ENCODE results near the gene PGD.
A peak's percentile ranks its signal among the peaks of the same experiment; 100 is the strongest.
"Not testable (repeated sequence)": the region's sequence is repeated elsewhere in the genome, so short reads cannot be mapped to it uniquely, and the experiment has no call there.

The PGD gene

GRCh38 chr1:10386761-10387676, 11.8 kb upstream of the PGD start:
- DNase-seq, result no peak
- H3K27ac Mint-ChIP-seq, result no peak overlapping the region
- H3K36me3 Mint-ChIP-seq (ENCODE audit: low read depth), result no peaks in the 10 kb centered on the region
- H3K4me3 Mint-ChIP-seq, result no peak overlapping the region
- H3K4me1 Mint-ChIP-seq (ENCODE audit: low read depth), result peaks cover 10% of the 10 kb centered on the region
- H3K9me3 Mint-ChIP-seq, result no peaks in the 10 kb centered on the region
- no peaks in the 10 kb centered on the region for H3K27me3 Mint-ChIP-seq

GRCh38 chr1:10387677-10388386, 11.0 kb upstream of the PGD start:
- no peaks in the 10 kb centered on the region for H3K27me3 Mint-ChIP-seq
- H3K36me3 Mint-ChIP-seq (ENCODE audit: low read depth), result no peaks in the 10 kb centered on the region
- H3K27ac Mint-ChIP-seq, result peak overlapping the region; percentile 22
- H3K4me3 Mint-ChIP-seq, result no peak overlapping the region
- no peak for DNase-seq
- H3K4me1 Mint-ChIP-seq (ENCODE audit: low read depth), result peaks cover 10% of the 10 kb centered on the region
- H3K9me3 Mint-ChIP-seq, result no peaks in the 10 kb centered on the region

GRCh38 chr1:10388387-10388715, 10.5 kb upstream of the PGD start:
- Mint-ChIP-seq H3K4me3 (no peak overlapping the region), H3K36me3 (ENCODE audit: low read depth) (no peaks in the 10 kb centered on the region), H3K9me3 (no peaks in the 10 kb centered on the region), H3K27me3 (no peaks in the 10 kb centered on the region), H3K27ac (peak overlapping the region; percentile 26), H3K4me1 (ENCODE audit: low read depth) (peaks cover 10% of the 10 kb centered on the region)
- DNase-seq, result no peak

- no peak overlapping the region for H3K27ac Mint-ChIP-seq
- no peaks in the 10 kb centered on the region for H3K9me3 Mint-ChIP-seq
- peaks cover 10% of the 10 kb centered on the region for H3K4me1 Mint-ChIP-seq (ENCODE audit: low read depth)
- no peaks in the 10 kb centered on the region for H3K36me3 Mint-ChIP-seq (ENCODE audit: low read depth)
- H3K4me3 Mint-ChIP-seq, result no peak overlapping the region
- no peak for DNase-seq
- H3K27me3 Mint-ChIP-seq, result no peaks in the 10 kb centered on the region
Measured at GRCh38 chr1:10389271-10389973, 9.4 kb upstream of the PGD start.

- H3K27me3 Mint-ChIP-seq, result no peaks in the 10 kb centered on the region
- H3K9me3 Mint-ChIP-seq, result no peaks in the 10 kb centered on the region
- peaks cover 29% of the 10 kb centered on the region for H3K4me1 Mint-ChIP-seq (ENCODE audit: low read depth)
- no peak for DNase-seq
- H3K36me3 Mint-ChIP-seq (ENCODE audit: low read depth), result peaks cover 26% of the 10 kb centered on the region
- no peak overlapping the region for H3K27ac Mint-ChIP-seq
- H3K4me3 Mint-ChIP-seq, result no peak overlapping the region
Measured at GRCh38 chr1:10396870-10397269, 2.0 kb upstream of the PGD start.

GRCh38 chr1:10398278-10398733, 558 bp upstream of the PGD start:
- peak overlapping the region; percentile 88 for H3K27ac Mint-ChIP-seq
- H3K4me3 Mint-ChIP-seq, result peak overlapping the region; percentile 87
- H3K4me1 Mint-ChIP-seq (ENCODE audit: low read depth), result peaks cover 40% of the 10 kb centered on the region
- no peak for DNase-seq
- H3K27me3 Mint-ChIP-seq, result no peaks in the 10 kb centered on the region
- H3K36me3 Mint-ChIP-seq (ENCODE audit: low read depth), result peaks cover 40% of the 10 kb centered on the region
- no peaks in the 10 kb centered on the region for H3K9me3 Mint-ChIP-seq

GRCh38 chr1:10399444-10399941, 629 bp downstream of the PGD start:
- Mint-ChIP-seq H3K36me3 (ENCODE audit: low read depth) (peaks cover 52% of the 10 kb centered on the region), H3K9me3 (no peaks in the 10 kb centered on the region), H3K4me1 (ENCODE audit: low read depth) (peaks cover 45% of the 10 kb centered on the region), H3K4me3 (peak overlapping the region; percentile 92), H3K27ac (peak overlapping the region; percentile 91), H3K27me3 (no peaks in the 10 kb centered on the region)
- no peak for DNase-seq

GRCh38 chr1:10400013-10400412, 1.1 kb downstream of the PGD start:
- Mint-ChIP-seq H3K4me3 (peak overlapping the region; percentile 92), H3K27me3 (no peaks in the 10 kb centered on the region), H3K36me3 (ENCODE audit: low read depth) (peaks cover 56% of the 10 kb centered on the region), H3K27ac (peak overlapping the region; percentile 91), H3K9me3 (no peaks in the 10 kb centered on the region), H3K4me1 (ENCODE audit: low read depth) (peaks cover 45% of the 10 kb centered on the region)
- no peak for DNase-seq

- Mint-ChIP-seq H3K9me3 (no peaks in the 10 kb centered on the region), H3K27ac (no peak overlapping the region), H3K36me3 (ENCODE audit: low read depth) (peaks cover 64% of the 10 kb centered on the region), H3K4me1 (ENCODE audit: low read depth) (peaks cover 45% of the 10 kb centered on the region), H3K4me3 (peak overlapping the region; percentile 12), H3K27me3 (no peaks in the 10 kb centered on the region)
- DNase-seq, result no peak
Measured at GRCh38 chr1:10401281-10401680, 2.4 kb downstream of the PGD start.

GRCh38 chr1:10402729-10403274, 3.9 kb downstream of the PGD start:
- H3K27ac Mint-ChIP-seq, result peak overlapping the region; percentile 58
- no peaks in the 10 kb centered on the region for H3K27me3 Mint-ChIP-seq
- H3K9me3 Mint-ChIP-seq, result no peaks in the 10 kb centered on the region
- H3K36me3 Mint-ChIP-seq (ENCODE audit: low read depth), result peaks cover 80% of the 10 kb centered on the region
- DNase-seq, result no peak
- H3K4me3 Mint-ChIP-seq, result no peak overlapping the region
- peaks cover 42% of the 10 kb centered on the region for H3K4me1 Mint-ChIP-seq (ENCODE audit: low read depth)

- peaks cover 14% of the 10 kb centered on the region for H3K4me1 Mint-ChIP-seq (ENCODE audit: low read depth)
- peaks cover 91% of the 10 kb centered on the region for H3K36me3 Mint-ChIP-seq (ENCODE audit: low read depth)
- no peaks in the 10 kb centered on the region for H3K9me3 Mint-ChIP-seq
- DNase-seq, result no peak
- no peak overlapping the region for H3K27ac Mint-ChIP-seq
- no peak overlapping the region for H3K4me3 Mint-ChIP-seq
- no peaks in the 10 kb centered on the region for H3K27me3 Mint-ChIP-seq
Measured at GRCh38 chr1:10407201-10407600, 8.3 kb downstream of the PGD start.

GRCh38 chr1:10415211-10415930, 16.5 kb downstream of the PGD start:
- H3K4me1 Mint-ChIP-seq (ENCODE audit: low read depth), result peaks cover 8% of the 10 kb centered on the region
- no peak for DNase-seq
- peak overlapping the region; percentile 93 for H3K27ac Mint-ChIP-seq
- no peaks in the 10 kb centered on the region for H3K9me3 Mint-ChIP-seq
- no peaks in the 10 kb centered on the region for H3K27me3 Mint-ChIP-seq
- no peak overlapping the region for H3K4me3 Mint-ChIP-seq
- peaks cover 94% of the 10 kb centered on the region for H3K36me3 Mint-ChIP-seq (ENCODE audit: low read depth)

- H3K9me3 Mint-ChIP-seq; H3K4me3 Mint-ChIP-seq; DNase-seq; H3K27me3 Mint-ChIP-seq; H3K4me1 Mint-ChIP-seq (ENCODE audit: low read depth): not testable (repeated sequence)
- Mint-ChIP-seq H3K27ac (peak overlapping the region; percentile 78), H3K36me3 (ENCODE audit: low read depth) (peaks cover 96% of the 10 kb centered on the region)
Measured at GRCh38 chr1:10415967-10416366, 17.1 kb downstream of the PGD start.

GRCh38 chr1:10418741-10419140, 19.9 kb downstream of the PGD start:
- not testable (repeated sequence) for H3K27me3 Mint-ChIP-seq; H3K27ac Mint-ChIP-seq; H3K4me3 Mint-ChIP-seq; H3K9me3 Mint-ChIP-seq; DNase-seq; H3K4me1 Mint-ChIP-seq (ENCODE audit: low read depth)
- H3K36me3 Mint-ChIP-seq (ENCODE audit: low read depth), result peaks cover 84% of the 10 kb centered on the region
